ENCODE measurements around the gene PFN1.

DNA sequence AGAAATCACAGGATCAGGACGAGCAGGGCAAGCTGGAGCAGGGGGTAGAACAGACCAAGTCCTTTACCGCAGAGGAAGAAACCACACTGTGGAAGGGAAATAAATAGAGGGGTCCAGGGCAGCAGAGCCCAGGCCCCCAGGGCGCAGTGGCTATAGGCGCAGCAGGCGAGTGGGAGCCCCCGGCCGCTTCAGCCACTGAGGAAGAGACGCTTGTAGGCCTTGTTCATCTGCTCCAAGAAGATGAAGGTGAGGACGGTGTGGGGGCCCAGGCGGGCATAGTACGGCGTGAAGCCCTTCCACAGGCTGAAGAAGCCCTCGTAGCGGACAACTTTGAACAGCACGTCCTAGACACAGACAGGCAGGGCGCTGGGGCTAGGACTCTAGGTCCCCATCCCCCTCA, 10.8 kb downstream of the PFN1 start:
- no peak for TF ChIP-seq POLR2A (IDR thresholded peaks at IDR 0.05; ENCODE audit: low read length)
- no peak for TF ChIP-seq GATA1 (IDR thresholded peaks at IDR 0.05; ENCODE audit: low read depth, low read length)
